HK-2 (cell line): Measurements from ENCODE around the gene PRDM11.

ENCODE experiments used
- DNase-seq: peaks from one replicate; pipeline ENCODE4 v3.0.0-alpha.2; 2018; ENCODE audit not compliant: unreplicated experiment

The PRDM11 gene

DNA sequence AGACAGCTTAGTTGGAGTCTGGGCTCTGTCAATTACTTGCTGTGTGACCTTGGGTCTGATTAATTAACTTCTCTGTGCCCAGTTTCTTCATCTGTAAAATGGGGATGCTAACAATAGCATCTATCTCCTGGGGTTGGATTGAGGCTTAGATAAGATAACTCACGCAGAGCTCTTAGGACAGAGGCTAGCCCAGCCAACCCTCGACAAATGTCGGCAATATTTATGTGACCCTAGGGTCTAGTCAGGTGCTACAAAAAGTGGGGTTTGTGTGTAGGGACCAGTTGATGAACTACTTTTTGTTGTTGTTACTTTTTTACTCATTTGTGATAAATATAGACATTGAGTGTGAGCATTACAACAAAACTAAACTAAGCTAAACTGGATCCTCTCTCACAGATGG lies 117.3 kb downstream of the PRDM11 start:
- no peak for DNase-seq

DNA sequence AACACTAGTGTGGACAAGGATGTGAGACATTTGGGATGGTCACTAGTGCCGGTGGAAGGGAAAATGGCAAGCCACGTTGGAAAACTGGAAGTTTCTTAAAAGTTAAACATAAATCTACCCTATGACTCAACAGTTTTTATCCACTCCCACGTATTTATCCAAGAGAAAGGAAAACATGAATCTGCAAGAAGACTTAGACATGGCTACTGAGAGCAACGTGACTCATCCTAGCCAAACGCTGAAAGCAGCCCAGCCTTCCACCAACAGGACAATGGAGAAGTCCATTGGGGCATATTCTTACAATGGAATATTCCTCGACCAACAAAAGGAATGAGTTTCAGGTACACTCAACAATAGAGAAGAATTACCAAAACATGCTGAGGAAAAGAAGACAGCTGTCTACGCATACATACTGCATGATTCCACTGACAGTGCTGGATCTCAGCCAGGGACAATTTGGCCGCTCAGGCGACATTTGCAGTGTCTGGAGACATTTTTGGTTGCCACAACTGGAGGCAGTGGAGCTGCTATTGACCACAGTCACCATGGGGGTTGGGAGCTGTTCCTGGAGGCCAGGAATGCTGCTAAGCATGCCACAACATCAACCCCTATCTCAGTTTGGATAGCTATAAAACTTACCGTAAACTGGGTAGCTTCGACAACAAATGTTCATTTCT lies 118.5 kb downstream of the PRDM11 start:
- DNase-seq, result no peak

DNA sequence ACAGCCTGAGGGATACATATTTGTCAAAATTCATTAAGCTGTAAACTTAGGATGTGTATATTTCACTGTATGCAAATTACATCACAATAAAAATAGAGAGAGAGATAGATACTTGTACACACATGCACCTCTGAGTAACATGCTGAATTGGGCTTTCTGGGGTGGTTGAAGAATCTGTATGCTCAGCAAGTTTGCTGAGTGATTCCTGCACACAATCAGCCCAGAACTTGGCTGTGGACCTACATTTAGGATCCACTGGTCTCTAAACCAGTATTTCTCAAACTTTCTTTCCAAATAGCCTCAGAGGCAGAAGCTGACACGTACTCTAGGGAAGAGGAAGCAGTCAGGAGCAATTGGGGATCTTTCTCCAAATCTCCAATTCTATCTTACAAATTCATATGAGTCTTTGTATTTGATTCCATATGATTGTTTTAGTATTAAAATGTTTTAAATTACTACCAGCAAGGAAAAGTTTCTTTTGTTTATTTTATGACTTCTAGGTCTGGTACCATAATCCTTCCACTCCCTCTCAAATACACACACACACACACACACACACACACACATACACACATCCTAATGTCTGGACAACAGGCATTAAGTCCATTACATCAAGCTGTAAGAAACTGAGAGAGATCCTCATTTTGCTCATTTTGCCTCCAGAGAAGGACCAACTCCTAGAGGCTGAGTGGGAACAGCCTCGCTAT lies 119.7 kb downstream of the PRDM11 start:
- no peak for DNase-seq

DNA sequence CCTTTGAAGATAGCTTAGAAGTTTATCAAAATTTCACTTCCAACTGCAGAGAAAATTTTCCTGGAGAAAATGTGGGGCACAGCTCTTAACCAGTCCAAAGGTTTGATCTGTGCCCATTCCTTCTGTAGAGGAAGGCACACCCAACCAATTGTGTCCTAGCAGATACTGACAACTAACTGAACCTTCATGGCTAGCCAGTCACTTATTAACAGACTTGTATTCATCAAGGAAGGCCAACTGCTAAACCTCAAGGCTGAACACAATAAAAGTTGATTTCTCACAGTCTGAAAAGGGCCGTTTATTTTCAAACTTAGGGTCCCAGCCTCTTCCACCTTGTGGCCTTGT lies 120.2 kb downstream of the PRDM11 start:
- DNase-seq, result no peak

DNA sequence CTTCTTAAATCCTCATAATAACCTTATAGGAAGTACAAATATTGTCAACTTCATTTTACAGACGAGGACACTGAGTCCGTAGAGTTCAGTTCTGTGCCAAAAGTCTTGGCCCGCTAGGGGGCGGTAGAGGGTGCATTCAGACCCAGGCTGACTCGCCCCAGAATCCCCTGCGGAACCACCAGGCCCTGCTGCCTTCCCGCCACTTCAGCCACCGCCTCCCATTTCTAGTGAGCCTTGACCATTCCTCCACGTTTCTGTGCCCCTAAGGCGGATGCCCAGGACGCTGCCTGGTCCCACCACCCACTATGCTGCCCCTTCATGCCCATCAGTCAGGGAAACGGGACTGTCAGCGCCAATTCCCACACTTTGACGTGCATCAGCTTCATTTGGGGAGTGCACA lies 120.6 kb downstream of the PRDM11 start:
- DNase-seq, result no peak

DNA sequence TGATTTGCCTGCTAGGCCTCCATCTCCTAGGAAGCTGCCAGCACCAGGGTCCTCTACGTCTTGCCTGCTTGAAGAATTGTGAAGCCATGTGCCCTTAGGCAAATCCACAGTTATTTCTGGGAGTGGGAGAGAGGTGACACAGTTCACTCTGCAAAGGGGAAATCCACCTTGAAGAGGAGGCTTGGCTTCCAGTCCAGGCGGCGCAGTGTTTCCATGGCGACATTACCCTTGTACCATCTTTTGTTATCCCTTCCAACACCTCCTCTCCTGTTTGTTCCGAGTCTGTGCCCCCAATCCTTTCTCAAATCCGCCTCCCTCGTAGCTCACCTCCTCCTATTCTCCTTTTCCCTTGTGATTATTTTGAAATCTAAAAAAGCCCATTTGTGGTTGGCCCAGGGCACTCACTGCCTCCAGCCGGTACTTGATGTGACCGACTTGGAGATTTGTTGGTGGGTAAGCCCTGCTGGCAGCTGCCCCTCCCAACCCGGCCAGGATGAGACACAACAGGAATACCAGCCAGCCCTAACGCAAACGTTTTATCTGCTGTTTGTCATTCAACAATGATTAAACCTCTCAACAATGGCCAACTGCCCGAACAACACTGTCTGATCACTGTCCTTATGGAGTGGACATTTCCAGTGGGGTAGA lies 121.3 kb downstream of the PRDM11 start:
- peak; percentile 60 for DNase-seq

DNA sequence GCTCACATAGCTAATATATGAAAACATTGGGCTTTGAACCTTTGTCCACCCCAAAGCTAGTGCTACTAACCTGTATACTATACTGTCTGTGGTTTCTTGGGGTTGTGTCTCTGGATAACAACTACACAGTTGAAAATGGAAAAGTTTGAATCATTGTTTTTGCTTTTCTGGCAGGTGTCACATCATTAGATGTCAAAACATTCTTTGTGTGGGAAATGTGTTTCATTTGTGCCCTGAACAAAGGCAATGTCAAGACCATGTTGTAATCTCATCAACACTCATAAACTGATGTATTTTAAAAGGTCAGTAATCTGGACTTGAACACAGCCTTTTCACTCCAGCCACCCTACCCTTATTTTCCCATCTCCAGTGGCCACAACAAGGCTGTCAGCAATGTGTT lies 123.2 kb downstream of the PRDM11 start:
- DNase-seq, result no peak

DNA sequence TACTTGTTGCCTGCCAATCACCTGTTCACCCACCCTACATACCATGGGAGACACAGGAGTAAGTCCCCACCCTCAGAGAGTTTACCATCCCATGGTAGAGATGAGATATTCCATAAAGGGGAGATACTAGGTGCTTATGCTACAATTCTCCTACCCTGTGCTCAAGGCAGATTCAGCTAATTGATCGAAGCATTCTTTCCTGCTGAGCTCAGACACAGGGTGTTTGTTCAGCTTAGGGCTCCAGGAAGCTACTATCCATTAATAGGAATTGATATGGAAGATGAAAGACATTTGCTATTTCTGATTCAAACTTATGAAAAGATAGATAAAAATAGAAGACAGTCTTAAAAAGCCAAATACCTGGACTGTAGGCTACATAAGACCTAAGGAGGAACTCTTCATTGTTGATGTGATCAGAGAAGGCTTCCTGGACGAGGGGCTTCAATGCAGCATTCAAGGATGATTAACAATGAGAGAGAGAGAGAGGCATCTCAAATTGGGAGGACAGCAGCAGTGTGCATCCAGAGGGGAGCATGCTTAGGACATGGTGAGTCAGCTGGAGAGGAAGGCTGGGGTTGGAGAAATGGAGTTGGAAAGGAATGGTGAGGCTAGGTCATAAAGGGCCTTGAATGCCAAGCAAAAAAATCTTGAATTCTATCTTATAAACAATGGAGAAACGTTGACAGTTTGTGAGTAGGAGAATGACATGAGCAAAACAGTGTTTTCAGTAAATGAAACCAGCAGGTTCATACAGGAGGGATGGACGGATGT lies 124.7 kb downstream of the PRDM11 start:
- no peak for DNase-seq

DNA sequence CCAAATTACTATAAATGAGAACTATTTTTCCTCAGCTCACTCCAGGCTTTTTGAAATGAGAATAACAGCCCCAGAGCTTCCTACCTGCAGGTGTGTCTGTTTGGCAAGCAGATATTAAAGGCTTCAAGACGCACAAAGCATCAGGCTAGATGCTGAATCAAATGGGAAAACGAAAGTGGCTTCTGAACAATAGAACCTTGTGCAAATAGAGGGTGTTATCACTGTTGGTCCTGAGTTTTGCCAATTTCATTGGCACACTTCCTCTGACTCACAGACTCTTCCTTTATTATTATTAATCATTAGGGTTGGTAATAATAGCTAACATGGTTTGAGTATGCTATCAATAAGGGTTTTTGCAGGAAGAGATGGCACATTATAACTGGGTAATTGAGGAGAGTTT lies 126.3 kb downstream of the PRDM11 start:
- no peak for DNase-seq

DNA sequence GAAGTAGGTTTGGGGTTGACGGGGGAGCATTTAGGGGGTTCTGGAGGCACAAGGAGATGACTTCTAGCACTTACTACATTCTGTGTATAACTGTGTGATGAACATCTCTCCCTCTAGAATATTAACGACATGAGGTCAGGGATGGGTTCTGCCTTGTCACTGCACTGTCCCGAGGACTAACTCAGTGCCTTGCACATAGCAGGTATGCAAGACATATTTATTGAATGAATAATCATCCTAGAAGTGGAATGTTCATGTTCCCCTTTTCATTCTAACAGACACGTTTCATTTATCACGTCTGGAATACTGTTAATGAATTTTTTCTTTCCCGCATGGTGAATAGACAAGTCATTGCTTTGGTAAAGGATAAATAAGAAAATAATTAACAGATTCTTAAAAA lies 127.1 kb downstream of the PRDM11 start:
- DNase-seq, result no peak

DNA sequence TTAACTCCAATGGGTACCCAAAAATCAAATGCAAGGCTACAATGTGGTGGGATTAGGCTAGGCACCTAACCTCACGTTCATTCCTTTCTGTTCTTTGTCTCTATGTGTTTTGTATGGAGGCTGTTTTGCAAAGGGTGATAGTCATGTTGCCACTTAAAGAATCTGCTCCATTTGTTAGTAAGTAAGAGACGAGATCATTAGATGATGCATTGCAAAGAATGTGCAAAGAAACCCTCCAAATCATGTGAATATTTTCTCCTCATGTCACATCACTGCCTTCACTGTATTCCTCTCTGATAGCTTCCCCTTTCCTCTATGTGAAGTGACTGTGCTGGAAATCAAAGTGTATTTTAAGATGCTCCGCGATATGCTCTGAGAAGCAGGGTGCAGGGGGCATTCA lies 127.8 kb downstream of the PRDM11 start:
- no peak for DNase-seq

DNA sequence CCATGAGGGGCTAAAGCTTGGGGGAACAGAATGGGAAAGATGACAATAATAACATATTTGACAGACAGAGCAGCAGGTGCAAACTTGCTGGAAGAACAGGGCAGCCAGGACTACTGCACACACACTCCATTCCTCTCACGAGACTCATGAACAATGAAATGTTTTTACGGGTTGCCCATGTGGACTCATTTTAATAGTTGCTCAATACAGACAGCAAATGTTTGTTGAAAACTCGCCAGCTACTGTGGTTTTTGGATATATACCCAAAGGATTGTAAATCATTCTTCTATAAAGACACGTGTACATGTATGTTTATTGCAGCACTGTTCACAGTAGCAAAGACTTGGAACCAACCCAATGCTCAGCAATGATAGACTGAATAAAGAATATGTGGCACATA lies 129.4 kb downstream of the PRDM11 start:
- DNase-seq, result no peak

DNA sequence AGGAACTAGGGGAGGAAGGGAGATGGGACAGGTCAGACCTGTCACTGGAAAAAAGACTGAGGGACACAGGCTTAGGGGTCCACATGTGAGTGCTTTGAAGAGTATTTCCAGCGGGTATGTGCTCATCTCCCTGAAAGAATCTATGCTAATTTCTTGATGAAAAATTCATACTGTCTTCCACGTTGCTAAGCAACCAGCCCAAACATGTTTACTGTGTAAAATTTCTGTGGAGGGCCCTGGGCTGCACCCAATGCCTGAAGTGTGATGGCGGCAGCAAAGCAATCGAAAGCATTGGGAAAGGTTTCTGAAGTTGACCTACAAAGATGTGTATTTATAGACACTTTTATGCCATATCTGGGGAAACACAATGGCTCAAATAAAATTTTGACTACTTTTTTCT lies 132.3 kb downstream of the PRDM11 start:
- no peak for DNase-seq

DNA sequence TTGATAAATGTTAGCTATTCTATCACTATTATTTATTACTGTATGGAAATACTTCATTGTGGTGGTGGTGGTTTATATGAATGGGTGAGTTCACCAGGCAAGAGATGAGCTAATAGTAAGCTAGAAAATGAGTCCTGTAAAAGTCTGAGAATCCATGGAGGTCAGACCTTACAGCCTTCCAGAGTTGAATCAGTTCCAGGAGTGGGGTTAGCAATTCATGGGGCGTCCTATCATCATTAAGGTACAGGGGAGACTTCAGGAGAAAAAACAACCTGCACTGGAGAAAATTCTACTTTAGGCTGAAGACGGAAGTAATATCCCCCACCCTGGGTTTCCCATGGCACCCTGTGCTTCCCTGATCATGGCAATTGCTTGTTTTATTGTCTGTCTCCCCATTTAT lies 133.2 kb downstream of the PRDM11 start:
- no peak for DNase-seq

DNA sequence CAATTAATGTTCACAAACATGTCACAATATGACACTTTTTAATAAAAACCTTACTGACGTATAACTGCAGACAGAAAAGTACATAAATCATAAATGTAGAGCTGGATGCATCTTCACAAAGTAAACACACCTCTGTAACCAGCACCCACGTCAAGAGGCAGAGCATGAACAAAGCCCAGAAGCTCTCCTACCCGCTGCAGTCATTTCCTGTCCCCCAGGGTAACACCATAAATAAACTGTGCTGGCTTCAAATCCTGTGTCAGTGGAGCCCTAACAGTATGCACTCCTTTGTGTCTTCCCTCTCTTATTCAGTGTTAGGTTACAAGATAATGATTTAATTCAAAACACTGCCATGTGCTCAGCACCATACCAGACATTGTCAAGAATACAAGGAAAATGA lies 134.0 kb downstream of the PRDM11 start:
- DNase-seq, result no peak

DNA sequence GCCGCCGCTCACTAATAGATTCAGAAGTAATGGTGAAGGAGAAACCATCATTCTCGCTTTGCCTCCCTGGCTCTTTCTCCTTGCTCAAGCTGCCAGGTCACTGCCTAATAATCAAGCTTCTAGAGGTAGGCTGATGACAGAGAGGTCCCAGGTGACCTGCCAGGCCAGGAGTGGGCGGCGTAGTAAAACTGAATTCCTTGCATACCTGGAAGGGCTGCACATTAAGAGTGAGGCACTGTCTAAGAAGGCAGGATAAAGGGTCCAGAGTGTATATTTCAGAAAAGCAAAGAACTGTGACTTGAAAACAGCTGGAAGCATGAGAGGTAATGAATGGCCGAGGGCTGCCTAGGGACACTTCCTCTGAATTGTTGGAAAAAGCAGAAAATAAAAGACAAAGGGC lies 135.6 kb downstream of the PRDM11 start:
- no peak for DNase-seq
